HUES64 (cell line): ENCODE data around the gene PIGU.

Experiments used
- H3K27ac ChIP-seq: 2 replicates; pipeline ENCODE4 v1.7.0; 2013; ENCODE audit warnings: low read depth, low read length, inconsistent platforms
- H3K27me3 ChIP-seq: 2 replicates; pipeline ENCODE4 v1.6.1; 2013; ENCODE audit warnings: mild to moderate bottlenecking, low read length; ENCODE audit not compliant: insufficient read depth
- H3K36me3 ChIP-seq: 2 replicates; pipeline ENCODE4 v1.6.1; 2013; ENCODE audit warnings: mild to moderate bottlenecking, low read length; ENCODE audit not compliant: insufficient read depth
- H3K4me1 ChIP-seq: 2 replicates; pipeline ENCODE4 v1.6.1; 2013; ENCODE audit warnings: mild to moderate bottlenecking, low read length, moderate library complexity; ENCODE audit not compliant: insufficient read depth
- H3K4me3 ChIP-seq: 2 replicates; pipeline ENCODE4 v1.5.1; 2013; ENCODE audit warnings: mild to moderate bottlenecking, low read length, moderate library complexity
- H3K9ac ChIP-seq: 2 replicates; pipeline ENCODE4 v1.6.1; 2013; ENCODE audit warnings: mild to moderate bottlenecking, low read depth, low read length
- H3K9me3 ChIP-seq: 2 replicates; pipeline ENCODE4 v1.6.1; 2013; ENCODE audit warnings: low read depth, low read length; ENCODE audit not compliant: insufficient read depth
- WGBS: fragments of 150-250, 120-280 bp; methylation state at CpG from one replicate; pipeline ENCODE4 v1.1.7; 2013; ENCODE audit warnings: missing lambda C conversion rate; 5-methylcytosine and 5-hydroxymethylcytosine counted together

The PIGU gene

GRCh38 chr20:34705397-34706301 is 28.8 kb upstream of the PIGU start:
- H3K9ac ChIP-seq = no peak overlapping the region
- WGBS = 65% methylated on average over 6 of the region's 6 CpGs
- 0 out of 2 replicates have a peak, but pooled peaks cover 3% of the 10 kb centered on the region for H3K4me1 ChIP-seq
- no peak overlapping the region for H3K4me3 ChIP-seq
- peak overlapping the region; percentile 98; the same call in 1 of the 2 replicates for H3K27ac ChIP-seq
- peaks cover 30% of the 10 kb centered on the region for H3K27me3 ChIP-seq
- no peaks in the 10 kb centered on the region for H3K9me3 ChIP-seq
- no peaks in the 10 kb centered on the region for H3K36me3 ChIP-seq

- Histone ChIP-seq H3K9ac (peak overlapping the region; percentile 85; the same call in 1 of the 2 replicates), H3K9me3 (no peaks in the 10 kb centered on the region), H3K27ac (peak overlapping the region; percentile 98; the same call in 1 of the 2 replicates), H3K4me1 (0 out of 2 replicates have a peak, but pooled peaks cover 3% of the 10 kb centered on the region), H3K27me3 (peaks cover 24% of the 10 kb centered on the region), H3K36me3 (no peaks in the 10 kb centered on the region), H3K4me3 (peak overlapping the region; percentile 88)
- WGBS = 57% methylated on average over 5 of the region's 5 CpGs
Measured at GRCh38 chr20:34705008-34705396, 28.1 kb upstream of the PIGU start.

- H3K27ac ChIP-seq = peak within 1 kb of the TSS; percentile 98
- peak within 1 kb of the TSS; percentile 85 for H3K9ac ChIP-seq
- H3K4me1 ChIP-seq = 0 out of 2 replicates have a peak, but pooled peaks cover 3% of the 10 kb centered on the region
- under 1% methylated on average over 82 of the region's 82 CpGs for WGBS
- peaks cover 23% of the 10 kb centered on the region for H3K27me3 ChIP-seq
- H3K9me3 ChIP-seq = no peaks in the 10 kb centered on the region
- no peaks in the 10 kb centered on the region for H3K36me3 ChIP-seq
- H3K4me3 ChIP-seq = peak within 1 kb of the TSS; percentile 88
Measured at GRCh38 chr20:34704177-34705007, 27.5 kb upstream of the PIGU start, which contains the start of gene TP53INP2. TSS of gene TP53INP2 (plus strand) at chr20:34704344. CDS start at chr20:34708740, 4,396 bp downstream.

GRCh38 chr20:34703424-34704176 is 26.7 kb upstream of the PIGU start:
- 2% methylated on average over 35 of the region's 38 CpGs for WGBS

GRCh38 chr20:34703061-34703423 is 26.1 kb upstream of the PIGU start:
- Histone ChIP-seq H3K4me3 (peak overlapping the region; percentile 88), H3K9ac (no peak overlapping the region; the same call in 1 of the 2 replicates), H3K27me3 (peaks cover 16% of the 10 kb centered on the region), H3K27ac (no peak overlapping the region), H3K4me1 (0 out of 2 replicates have a peak, but pooled peaks cover 3% of the 10 kb centered on the region), H3K9me3 (no peaks in the 10 kb centered on the region), H3K36me3 (no peaks in the 10 kb centered on the region)
- 43% methylated on average over 3 of the region's 3 CpGs for WGBS

More at GRCh38 chr20:34703424-34704176, 26.7 kb upstream of the PIGU start:
- Histone ChIP-seq H3K36me3 (no peaks in the 10 kb centered on the region), H3K27ac (peak overlapping the region; percentile 98; the same call in 1 of the 2 replicates), H3K27me3 (peaks cover 21% of the 10 kb centered on the region), H3K4me3 (peak overlapping the region; percentile 88), H3K9ac (peak overlapping the region; percentile 85), H3K4me1 (0 out of 2 replicates have a peak, but pooled peaks cover 3% of the 10 kb centered on the region), H3K9me3 (no peaks in the 10 kb centered on the region)

- Histone ChIP-seq H3K9ac (no peak overlapping the region), H3K4me3 (no peak overlapping the region), H3K36me3 (no peaks in the 10 kb centered on the region), H3K27ac (no peak overlapping the region), H3K27me3 (peaks cover 14% of the 10 kb centered on the region), H3K9me3 (no peaks in the 10 kb centered on the region), H3K4me1 (0 out of 2 replicates have a peak, but pooled peaks cover 3% of the 10 kb centered on the region)
- 91% methylated on average over 6 of the region's 6 CpGs for WGBS
Measured at GRCh38 chr20:34701405-34702085, 24.7 kb upstream of the PIGU start.

- WGBS = 80% methylated on average over 4 of the region's 4 CpGs
- no peaks in the 10 kb centered on the region for H3K36me3 ChIP-seq
- no peaks in the 10 kb centered on the region for H3K4me1 ChIP-seq
- no peaks in the 10 kb centered on the region for H3K27me3 ChIP-seq
- no peak overlapping the region for H3K27ac ChIP-seq
- H3K4me3 ChIP-seq = no peak overlapping the region
- no peak overlapping the region for H3K9ac ChIP-seq
- H3K9me3 ChIP-seq = no peaks in the 10 kb centered on the region
Measured at GRCh38 chr20:34693414-34693813, 16.5 kb upstream of the PIGU start.

- H3K4me1 ChIP-seq = no peaks in the 10 kb centered on the region
- no peak overlapping the region for H3K9ac ChIP-seq
- H3K27ac ChIP-seq = no peak overlapping the region
- H3K27me3 ChIP-seq = no peaks in the 10 kb centered on the region
- H3K9me3 ChIP-seq = no peaks in the 10 kb centered on the region
- no peaks in the 10 kb centered on the region for H3K36me3 ChIP-seq
- 85% methylated on average over 2 of the region's 3 CpGs for WGBS
- no peak overlapping the region for H3K4me3 ChIP-seq
Measured at GRCh38 chr20:34691838-34692237, 14.9 kb upstream of the PIGU start.

GRCh38 chr20:34689486-34689885 is 12.6 kb upstream of the PIGU start:
- H3K27ac ChIP-seq = no peak overlapping the region
- no peaks in the 10 kb centered on the region for H3K4me1 ChIP-seq
- no peaks in the 10 kb centered on the region for H3K9me3 ChIP-seq
- no peak overlapping the region for H3K4me3 ChIP-seq
- 87% methylated on average over 2 of the region's 2 CpGs for WGBS
- no peaks in the 10 kb centered on the region for H3K36me3 ChIP-seq
- no peaks in the 10 kb centered on the region for H3K27me3 ChIP-seq
- no peak overlapping the region for H3K9ac ChIP-seq

GRCh38 chr20:34683667-34684066 is 6.8 kb upstream of the PIGU start:
- H3K9me3 ChIP-seq = no peaks in the 10 kb centered on the region
- H3K4me1 ChIP-seq = no peaks in the 10 kb centered on the region
- no peaks in the 10 kb centered on the region for H3K27me3 ChIP-seq
- H3K27ac ChIP-seq = no peak overlapping the region
- no peak overlapping the region for H3K9ac ChIP-seq
- WGBS = 93% methylated on average over 3 of the region's 3 CpGs
- H3K4me3 ChIP-seq = no peak overlapping the region
- no peaks in the 10 kb centered on the region for H3K36me3 ChIP-seq
